Measurements from ENCODE around the gene GUCY1A2.
"Not testable (repeated sequence)": the region's sequence is repeated elsewhere in the genome, so short reads cannot be mapped to it uniquely, and the experiment has no call there.

Gene GUCY1A2

GRCh38 chr11:107018219-107018901 lies at the start of gene GUCY1A2:
GUCY1A2 (minus strand) TSS chr11:107018476; CDS start chr11:107018055, 421 bp downstream.
- no peak for DNase-seq (ENCODE audit: low spot score in 2 of 2)
- Mint-ChIP-seq H3K36me3 (peaks cover 5% of the 10 kb centered on the region), H3K4me3 (no peak within 1 kb of the TSS), H3K27ac (no peak within 1 kb of the TSS), H3K9me3 (peaks cover 3% of the 10 kb centered on the region), H3K4me1 (peaks cover 6% of the 10 kb centered on the region)
- ATAC-seq: peak; percentile 32

- ATAC-seq (no peak), DNase-seq (ENCODE audit: low spot score in 2 of 2) (no peak)
- H3K9me3 Mint-ChIP-seq: peaks cover 14% of the 10 kb centered on the region
- no peak overlapping the region for H3K27ac Mint-ChIP-seq
- H3K36me3 Mint-ChIP-seq: no peaks in the 10 kb centered on the region
- H3K4me3 Mint-ChIP-seq: no peak overlapping the region
- H3K4me1 Mint-ChIP-seq: no peaks in the 10 kb centered on the region
These were observed 36.1 kb upstream of the GUCY1A2 start for GRCh38 chr11:107054391-107054790.

- not testable (repeated sequence) for H3K27ac Mint-ChIP-seq; H3K4me1 Mint-ChIP-seq; H3K36me3 Mint-ChIP-seq; ATAC-seq; DNase-seq (ENCODE audit: low spot score in 2 of 2); H3K4me3 Mint-ChIP-seq
- H3K9me3 Mint-ChIP-seq: peaks cover 22% of the 10 kb centered on the region
These were observed 33.1 kb upstream of the GUCY1A2 start for GRCh38 chr11:107051332-107051731.

GRCh38 chr11:107050899-107051298 lies 32.6 kb upstream of the GUCY1A2 start:
- H3K4me3 Mint-ChIP-seq; H3K27ac Mint-ChIP-seq; H3K4me1 Mint-ChIP-seq; DNase-seq (ENCODE audit: low spot score in 2 of 2); ATAC-seq; H3K36me3 Mint-ChIP-seq: not testable (repeated sequence)
- H3K9me3 Mint-ChIP-seq: peaks cover 22% of the 10 kb centered on the region

- DNase-seq (ENCODE audit: low spot score in 2 of 2) (no peak), ATAC-seq (no peak)
These were observed 31.8 kb upstream of the GUCY1A2 start for GRCh38 chr11:107050121-107050520.

GRCh38 chr11:107044503-107044902 lies 26.2 kb upstream of the GUCY1A2 start:
- Mint-ChIP-seq H3K4me1 (no peaks in the 10 kb centered on the region), H3K36me3 (no peaks in the 10 kb centered on the region), H3K9me3 (peaks cover 14% of the 10 kb centered on the region), H3K27ac (no peak overlapping the region), H3K4me3 (no peak overlapping the region)
- no peak for ATAC-seq
- no peak for DNase-seq (ENCODE audit: low spot score in 2 of 2)

More at GRCh38 chr11:107050121-107050520, 31.8 kb upstream of the GUCY1A2 start:
- Mint-ChIP-seq H3K4me1 (no peaks in the 10 kb centered on the region), H3K4me3 (no peak overlapping the region), H3K36me3 (no peaks in the 10 kb centered on the region), H3K9me3 (peaks cover 22% of the 10 kb centered on the region), H3K27ac (no peak overlapping the region)

GRCh38 chr11:107043242-107044006 lies 25.1 kb upstream of the GUCY1A2 start:
- no peak overlapping the region for H3K27ac Mint-ChIP-seq
- no peak overlapping the region for H3K4me3 Mint-ChIP-seq
- DNase-seq (ENCODE audit: low spot score in 2 of 2) (no peak), ATAC-seq (peak; percentile 65)
- H3K9me3 Mint-ChIP-seq: peaks cover 13% of the 10 kb centered on the region
- no peaks in the 10 kb centered on the region for H3K4me1 Mint-ChIP-seq
- no peaks in the 10 kb centered on the region for H3K36me3 Mint-ChIP-seq

GRCh38 chr11:107042748-107043147 lies 24.5 kb upstream of the GUCY1A2 start:
- no peaks in the 10 kb centered on the region for H3K4me1 Mint-ChIP-seq
- peaks cover 11% of the 10 kb centered on the region for H3K9me3 Mint-ChIP-seq
- no peak overlapping the region for H3K4me3 Mint-ChIP-seq
- no peaks in the 10 kb centered on the region for H3K36me3 Mint-ChIP-seq
- H3K27ac Mint-ChIP-seq: no peak overlapping the region
- DNase-seq (ENCODE audit: low spot score in 2 of 2) (no peak), ATAC-seq (no peak)

- Mint-ChIP-seq H3K9me3 (peaks cover 8% of the 10 kb centered on the region), H3K36me3 (no peaks in the 10 kb centered on the region), H3K4me3 (no peak overlapping the region), H3K4me1 (no peaks in the 10 kb centered on the region), H3K27ac (no peak overlapping the region)
- ATAC-seq: no peak
- no peak for DNase-seq (ENCODE audit: low spot score in 2 of 2)
These were observed 22.8 kb upstream of the GUCY1A2 start for GRCh38 chr11:107041088-107041444.

- Mint-ChIP-seq H3K4me3 (no peak overlapping the region), H3K27ac (no peak overlapping the region), H3K9me3 (peaks cover 5% of the 10 kb centered on the region), H3K4me1 (no peaks in the 10 kb centered on the region), H3K36me3 (no peaks in the 10 kb centered on the region)
- DNase-seq (ENCODE audit: low spot score in 2 of 2) (no peak), ATAC-seq (no peak)
These were observed 22.3 kb upstream of the GUCY1A2 start for GRCh38 chr11:107040433-107041087.

GRCh38 chr11:107025673-107026072 lies 7.4 kb upstream of the GUCY1A2 start:
- Mint-ChIP-seq H3K9me3 (peaks cover 6% of the 10 kb centered on the region), H3K36me3 (no peaks in the 10 kb centered on the region), H3K27ac (no peak overlapping the region), H3K4me1 (no peaks in the 10 kb centered on the region), H3K4me3 (no peak overlapping the region)
- no peak for ATAC-seq
- DNase-seq (ENCODE audit: low spot score in 2 of 2): no peak

- Mint-ChIP-seq H3K4me1 (peaks cover 6% of the 10 kb centered on the region), H3K4me3 (no peak overlapping the region), H3K27ac (no peak overlapping the region), H3K9me3 (peaks cover 3% of the 10 kb centered on the region), H3K36me3 (peaks cover 5% of the 10 kb centered on the region)
- DNase-seq (ENCODE audit: low spot score in 2 of 2) (no peak), ATAC-seq (no peak)
These were observed 2.3 kb upstream of the GUCY1A2 start for GRCh38 chr11:107020594-107020993.

- Mint-ChIP-seq H3K4me3 (no peak overlapping the region), H3K36me3 (peaks cover 5% of the 10 kb centered on the region), H3K9me3 (peaks cover 3% of the 10 kb centered on the region), H3K27ac (no peak overlapping the region), H3K4me1 (peaks cover 6% of the 10 kb centered on the region)
- DNase-seq (ENCODE audit: low spot score in 2 of 2) (no peak), ATAC-seq (peak; percentile 19)
These were observed 722 bp upstream of the GUCY1A2 start for GRCh38 chr11:107018902-107019493.

- Mint-ChIP-seq H3K36me3 (peaks cover 5% of the 10 kb centered on the region), H3K27ac (no peak overlapping the region), H3K4me1 (peaks cover 6% of the 10 kb centered on the region), H3K4me3 (no peak overlapping the region), H3K9me3 (peaks cover 3% of the 10 kb centered on the region)
- DNase-seq (ENCODE audit: low spot score in 2 of 2) (peak in 1 of 2 donors; percentile 49), ATAC-seq (peak; percentile 42)
These were observed 650 bp downstream of the GUCY1A2 start for GRCh38 chr11:107017433-107018218.

- ATAC-seq (no peak), DNase-seq (ENCODE audit: low spot score in 2 of 2) (no peak)
- H3K4me3 Mint-ChIP-seq: no peak overlapping the region
- peaks cover 6% of the 10 kb centered on the region for H3K4me1 Mint-ChIP-seq
- peaks cover 3% of the 10 kb centered on the region for H3K9me3 Mint-ChIP-seq
- peaks cover 5% of the 10 kb centered on the region for H3K36me3 Mint-ChIP-seq
- no peak overlapping the region for H3K27ac Mint-ChIP-seq
These were observed 1.2 kb downstream of the GUCY1A2 start for GRCh38 chr11:107017104-107017432.
